GM19193 (cell line): Measurements from ENCODE around the gene MED29.
A peak's percentile ranks its signal among the peaks of the same experiment; 100 is the strongest.

Experiments
- POLR2A ChIP-seq: IDR thresholded peaks from 4 replicates; pipeline ENCODE4 v1.6.1; 2011; ENCODE audit not compliant: insufficient read depth, insufficient read length; ENCODE audit errors: extremely low read depth

MED29 gene

DNA sequence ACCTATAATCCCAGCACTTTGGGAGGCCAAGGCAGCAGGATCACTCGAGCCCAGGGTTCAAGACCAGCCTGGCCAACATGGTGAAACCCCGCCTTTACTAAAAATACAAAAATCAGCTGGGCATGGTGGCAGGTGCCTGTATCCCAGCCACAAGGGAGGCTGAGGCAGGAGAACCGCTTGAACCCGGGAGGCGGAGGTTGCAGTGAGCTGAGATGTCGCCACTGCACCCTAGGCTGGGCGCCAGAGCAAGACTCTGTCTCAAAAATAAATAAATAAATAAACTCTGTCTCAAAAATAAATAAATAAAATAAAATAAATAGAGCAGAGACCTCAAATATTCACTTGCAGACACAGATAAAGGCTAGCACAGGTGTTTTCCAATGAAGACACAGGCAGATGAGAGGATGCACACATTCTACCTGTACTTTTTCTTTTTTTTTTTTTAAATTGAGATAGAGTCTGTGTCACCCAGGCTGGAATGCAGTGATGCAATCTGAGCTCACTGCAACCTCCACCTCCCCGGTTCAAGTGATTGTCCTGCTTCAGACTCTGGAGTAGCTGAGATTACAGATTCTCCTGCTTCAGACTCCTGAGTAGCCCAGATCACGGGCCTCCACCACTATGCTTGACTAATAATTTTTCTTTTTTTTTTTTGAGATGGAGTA is 47.2 kb downstream of the MED29 start:
- no peak for TF ChIP-seq POLR2A

DNA sequence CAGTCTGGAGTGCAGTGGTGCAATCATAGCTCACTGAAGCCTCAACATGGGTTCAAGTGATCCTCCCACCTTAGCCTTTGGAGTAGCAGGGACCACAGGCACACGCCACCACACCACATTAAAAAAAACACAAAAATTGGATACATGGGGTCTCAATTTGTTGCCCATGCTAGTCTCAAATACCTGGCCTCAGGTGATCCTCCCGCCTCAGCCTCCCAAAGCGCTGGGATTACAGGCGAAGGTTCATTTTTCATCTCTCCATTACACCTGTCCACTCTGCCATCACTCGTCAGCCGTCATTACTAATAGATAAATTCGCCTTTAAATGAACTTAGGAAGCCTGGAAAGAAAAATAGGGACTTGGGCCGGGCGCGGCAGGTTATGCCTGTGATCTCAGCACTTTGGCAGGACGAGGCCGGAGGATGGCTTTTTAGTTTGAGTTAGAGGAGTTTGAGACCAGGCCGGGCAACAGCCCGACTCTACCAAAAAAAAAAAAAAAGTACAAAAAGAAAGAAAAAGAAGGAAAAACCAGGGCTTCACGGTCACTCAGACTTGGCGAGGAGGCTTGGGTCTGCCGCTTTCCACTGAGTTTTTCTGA is 53.5 kb downstream of the MED29 start:
- no peak for TF ChIP-seq POLR2A

DNA sequence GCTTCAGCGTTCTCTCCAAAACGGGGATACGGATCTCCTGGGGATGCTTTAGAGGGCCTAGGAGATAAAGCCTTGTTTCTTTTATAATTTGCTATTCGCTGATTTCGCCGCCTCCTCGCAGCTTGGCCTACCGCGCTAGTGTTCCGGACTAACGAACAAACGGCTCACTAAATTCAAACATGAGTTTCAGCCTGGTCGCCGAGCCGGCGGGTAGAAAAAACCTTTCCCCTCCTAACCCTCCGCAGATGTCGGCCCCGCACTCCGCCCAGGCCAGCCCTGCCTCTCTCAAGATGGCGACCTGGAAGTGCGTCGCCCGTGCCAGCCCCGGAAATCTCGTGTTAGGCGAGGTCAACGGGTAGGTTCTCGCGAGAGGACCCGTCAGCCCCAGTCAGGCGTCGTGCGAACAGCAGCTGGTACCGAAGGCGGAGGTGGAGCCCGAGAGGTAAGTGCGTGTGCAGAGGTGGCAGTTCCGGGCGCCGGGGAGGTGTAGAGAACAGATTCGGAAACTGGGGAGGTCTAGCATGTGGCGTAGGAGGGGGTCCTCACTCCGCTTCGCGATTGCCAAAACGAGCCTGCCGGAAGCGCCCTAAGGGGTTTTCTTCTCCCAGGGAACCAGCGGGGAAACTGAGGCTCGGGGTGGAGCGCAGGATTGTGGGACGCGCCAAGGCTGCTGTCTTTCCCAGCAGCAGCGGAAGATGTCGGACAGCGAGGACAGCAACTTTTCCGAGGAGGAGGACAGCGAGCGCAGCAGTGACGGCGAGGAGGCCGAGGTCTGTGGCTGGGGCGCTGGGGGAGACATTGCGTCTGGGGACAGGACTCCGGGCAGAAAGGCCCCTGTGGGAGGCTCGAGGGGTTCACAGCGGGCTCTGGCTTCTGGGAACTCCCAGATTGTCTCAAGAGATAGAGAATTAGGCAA is 54.3 kb downstream of the MED29 start, which contains the start of gene SUPT5H:
TSS of gene SUPT5H (plus strand) at position 387 of the 916 bp plus-strand sequence. CDS start at position 696, 309 bp downstream.
- peak; percentile 94 for TF ChIP-seq POLR2A

DNA sequence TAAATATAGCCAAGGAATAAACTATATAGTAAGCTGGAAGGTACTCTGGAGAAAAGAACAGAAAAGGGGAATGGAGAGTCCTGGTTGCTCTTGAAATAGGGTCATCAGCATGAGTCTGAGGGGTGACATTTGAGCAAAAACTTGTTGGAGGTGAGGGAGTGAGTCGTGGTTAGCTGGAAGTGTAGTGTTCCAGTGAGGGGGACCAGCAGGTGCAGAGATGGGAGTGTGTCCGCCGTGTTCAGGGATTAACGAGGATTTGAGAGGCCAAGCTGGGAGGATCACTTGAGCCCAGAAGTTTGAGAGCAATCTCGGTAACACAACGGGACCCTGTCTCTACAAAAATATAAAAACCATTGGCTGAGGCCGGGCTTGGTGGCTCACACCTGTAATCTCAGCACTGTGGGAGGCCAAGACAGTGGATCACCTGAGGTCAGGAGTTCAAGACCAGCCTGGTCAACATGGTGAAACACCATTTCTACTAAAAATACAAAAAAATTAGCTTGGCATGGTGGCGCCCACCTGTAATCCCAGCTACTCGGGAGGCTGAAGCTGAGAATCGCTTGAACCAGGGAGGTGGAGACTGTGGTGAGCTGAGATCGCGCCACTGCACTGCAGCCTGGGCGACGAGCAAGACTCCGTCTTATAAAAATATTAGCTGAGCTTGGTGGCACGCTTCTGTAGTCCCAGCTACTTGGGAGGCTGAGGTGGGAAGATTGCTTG is 55.3 kb downstream of the MED29 start:
- no peak for TF ChIP-seq POLR2A

DNA sequence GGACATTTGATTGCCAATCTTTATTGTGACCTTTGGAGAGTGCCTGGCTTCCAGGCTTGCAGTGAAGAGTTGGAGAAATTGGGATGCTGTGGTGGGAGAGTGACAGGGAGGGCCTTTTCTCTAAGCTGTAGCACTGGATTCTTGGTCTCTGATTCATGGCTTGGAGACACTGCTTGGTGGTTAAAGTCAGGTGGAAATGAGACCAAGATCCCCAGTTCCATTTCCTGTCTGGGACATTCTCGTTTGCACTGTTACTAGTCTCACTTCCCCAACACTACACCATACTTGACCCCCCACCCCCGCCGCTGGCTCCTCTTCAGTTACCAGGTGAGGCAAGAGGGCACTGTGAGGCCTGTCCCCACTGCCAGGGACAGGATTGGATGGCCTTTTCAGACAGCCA is 57.1 kb downstream of the MED29 start:
- no peak for TF ChIP-seq POLR2A

DNA sequence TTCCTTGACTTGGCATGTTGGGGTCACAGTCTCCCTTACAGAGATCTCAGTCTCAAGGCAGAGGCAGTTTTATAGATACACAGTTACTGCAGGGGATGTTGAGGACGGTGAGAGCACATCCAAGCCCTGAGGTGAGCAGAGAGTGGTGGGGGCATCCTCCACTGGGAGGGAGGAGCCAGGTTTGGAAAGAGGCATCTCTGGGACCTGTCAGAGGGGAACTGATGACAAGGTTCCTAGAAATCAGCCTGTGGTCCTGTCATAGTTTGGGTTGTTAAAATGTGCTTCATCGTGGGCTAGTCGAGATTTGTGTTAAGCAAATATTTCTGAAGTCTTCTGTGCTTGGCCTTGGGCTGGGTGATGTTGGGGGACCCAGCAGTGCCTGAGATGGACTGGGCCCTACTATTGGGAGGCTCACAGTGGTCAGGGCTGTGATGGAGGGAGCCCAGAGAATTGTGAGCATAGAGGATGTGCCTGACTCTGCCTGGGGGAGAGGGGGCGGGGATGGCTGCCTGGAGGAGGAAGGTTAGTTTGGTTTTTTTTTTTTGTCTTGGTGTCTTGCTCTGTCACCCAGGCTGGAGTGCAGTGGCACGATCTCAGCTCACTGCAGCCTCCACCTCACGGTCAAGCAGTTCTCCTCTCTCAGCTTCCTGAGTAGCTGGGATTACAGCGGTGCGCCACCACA is 58.1 kb downstream of the MED29 start:
- no peak for TF ChIP-seq POLR2A
